GM21717 (cell line): ENCODE data around the gene CCDC92B.
"Not testable (repeated sequence)": the region's sequence is repeated elsewhere in the genome, so short reads cannot be mapped to it uniquely, and the experiment has no call there.

Source experiments
- ATAC-seq: cut with Tn5 transposase; IDR thresholded peaks from one replicate; pipeline ENCODE4 v1.9.1; 2021; ENCODE audit warnings: mild to moderate bottlenecking, moderate library complexity; ENCODE audit not compliant: unreplicated experiment

CCDC92B gene

GRCh38 chr17:2749058-2749783 lies at the start of gene CCDC92B:
TSS of gene CCDC92B (minus strand) at chr17:2749652. CDS start at chr17:2735145, 14,507 bp downstream.
- no peak for ATAC-seq

GRCh38 chr17:2798678-2799077 lies 49.2 kb upstream of the CCDC92B start:
- ATAC-seq = no peak

DNA sequence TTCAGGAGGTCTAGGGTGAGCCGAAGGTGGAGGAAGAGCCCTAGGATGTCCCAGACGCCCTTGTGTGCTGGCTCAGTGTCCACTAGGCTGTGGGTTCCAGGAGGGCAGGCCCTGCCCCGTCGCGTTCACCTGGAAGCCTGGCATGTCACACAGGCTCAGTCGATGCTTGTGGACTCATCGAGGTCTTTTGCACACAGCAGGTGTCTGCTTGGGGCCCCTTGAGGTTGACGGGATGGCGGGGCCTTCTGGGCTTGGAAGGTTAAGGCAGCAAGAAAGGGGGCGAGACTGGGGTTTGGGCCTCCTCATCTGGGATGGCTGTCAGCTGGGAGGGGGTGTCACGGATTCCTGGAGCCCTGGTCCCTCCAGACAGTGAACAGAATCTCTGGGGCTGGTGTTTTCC lies 48.7 kb upstream of the CCDC92B start:
- no peak for ATAC-seq

GRCh38 chr17:2797637-2798036 lies 48.2 kb upstream of the CCDC92B start:
- ATAC-seq = no peak

GRCh38 chr17:2797226-2797625 lies 47.8 kb upstream of the CCDC92B start:
- no peak for ATAC-seq

DNA sequence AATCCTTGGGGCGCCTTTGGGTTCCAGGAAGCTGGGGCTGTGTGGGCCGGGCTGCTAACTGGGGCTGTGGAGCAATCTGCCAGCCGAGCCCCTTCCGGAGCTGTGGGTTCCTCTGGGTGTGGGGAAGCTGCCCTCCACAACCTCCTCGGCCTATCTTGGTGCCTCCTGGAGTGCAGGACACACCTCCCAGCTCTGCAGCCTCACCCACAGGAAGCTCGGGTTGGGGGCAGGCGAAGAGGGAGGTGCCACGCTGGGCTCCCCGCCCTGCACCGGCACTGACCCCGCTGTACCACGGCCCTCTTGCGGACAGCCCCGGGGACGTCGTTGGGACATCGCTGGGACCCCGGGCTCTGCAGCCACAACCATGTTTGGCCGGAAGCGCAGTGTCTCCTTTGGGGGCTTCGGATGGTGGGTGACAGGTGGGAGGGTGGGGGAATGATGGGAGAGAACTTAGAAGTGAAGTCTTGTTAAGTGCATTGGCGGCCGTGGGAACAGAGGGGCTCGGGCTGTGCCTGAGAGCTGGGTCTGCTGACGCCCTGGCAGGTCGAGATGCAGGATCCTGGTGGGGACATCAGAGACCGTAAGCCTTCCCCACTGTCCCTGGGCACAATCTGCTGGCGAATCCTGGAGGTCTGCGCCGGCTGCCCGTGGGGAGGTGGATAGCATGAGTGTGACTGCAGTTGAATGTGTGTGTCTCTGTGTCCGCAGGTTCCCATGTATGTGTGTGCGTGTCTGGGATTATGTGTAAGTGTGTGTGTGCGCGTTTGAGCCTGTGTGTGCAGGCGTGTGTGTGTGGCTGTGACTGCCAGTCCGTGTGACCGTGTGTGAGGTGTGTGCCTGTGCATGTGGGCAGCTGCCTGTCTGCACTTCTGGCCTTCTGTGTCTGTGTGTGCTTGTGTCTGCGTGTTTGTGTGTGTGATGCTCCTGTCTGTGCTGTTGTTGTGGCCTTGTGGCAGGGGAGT lies 47.0 kb upstream of the CCDC92B start, which contains the start of gene RAP1GAP2:
Gene RAP1GAP2 (plus strand): TSS at position 275 of the 962 bp plus-strand sequence. CDS start 90 bp downstream, at position 365.
- no peak for ATAC-seq

DNA sequence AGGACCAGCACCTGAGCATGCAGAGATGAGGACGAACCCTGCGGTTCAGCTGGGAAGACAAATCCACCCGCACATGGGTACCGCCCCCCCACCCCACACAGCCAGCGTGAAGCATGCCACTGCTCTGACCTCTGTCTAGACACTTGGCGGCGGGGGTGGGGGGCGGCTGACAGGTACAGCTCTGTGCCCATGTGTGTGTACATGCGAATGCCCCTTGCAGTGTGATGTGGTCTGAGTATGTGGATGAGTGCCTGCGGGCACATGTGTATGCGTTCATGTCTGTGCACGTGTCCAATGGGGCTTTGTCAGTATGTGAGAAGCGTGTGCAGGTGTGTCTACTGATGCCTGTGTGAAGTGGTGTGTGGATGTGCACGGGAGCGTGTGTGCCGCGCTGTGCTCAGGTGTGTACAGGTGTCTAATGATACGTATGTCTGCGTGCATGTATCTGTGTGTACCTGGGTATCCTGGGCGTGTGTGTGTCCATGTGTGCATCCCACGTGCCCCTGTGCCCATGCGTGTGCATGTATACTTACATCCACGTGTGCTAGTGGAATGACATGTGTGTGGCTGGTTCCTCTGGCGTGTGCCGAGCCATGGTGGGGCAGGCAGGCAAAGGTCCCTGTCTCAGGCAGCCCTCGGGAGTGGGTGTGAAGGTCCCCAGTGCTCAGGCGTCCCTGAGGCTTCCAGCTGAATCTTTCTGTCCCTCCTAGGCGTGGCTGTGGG lies 46.1 kb upstream of the CCDC92B start:
- no peak for ATAC-seq

- ATAC-seq = no peak
Measured at GRCh38 chr17:2794111-2794803, 44.8 kb upstream of the CCDC92B start.

GRCh38 chr17:2792366-2793169 lies 43.1 kb upstream of the CCDC92B start:
- ATAC-seq = no peak

DNA sequence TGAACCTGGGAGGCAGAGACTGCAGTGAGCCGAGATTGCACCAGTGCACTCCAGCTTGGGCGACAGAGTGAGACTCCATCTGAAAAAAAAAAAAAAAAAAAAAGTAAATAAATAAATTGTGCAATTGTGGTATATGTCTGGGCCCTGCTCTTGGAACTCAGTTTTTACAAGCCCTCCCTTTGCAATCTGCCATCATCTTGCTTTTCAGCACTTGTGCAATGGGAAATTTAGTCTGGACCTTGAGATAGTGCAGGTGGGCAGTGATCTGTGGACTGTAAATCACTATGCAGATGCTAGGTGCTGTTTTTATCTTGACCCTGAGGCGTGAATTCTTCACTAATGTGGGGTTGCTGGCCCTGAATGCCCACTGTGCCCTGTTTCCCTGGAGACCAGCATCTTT lies 40.2 kb upstream of the CCDC92B start:
- no peak for ATAC-seq

- ATAC-seq = peak; percentile 59
Measured at GRCh38 chr17:2786176-2786881, 36.9 kb upstream of the CCDC92B start.

- not testable (repeated sequence) for ATAC-seq
Measured at GRCh38 chr17:2785376-2785775, 35.9 kb upstream of the CCDC92B start.

DNA sequence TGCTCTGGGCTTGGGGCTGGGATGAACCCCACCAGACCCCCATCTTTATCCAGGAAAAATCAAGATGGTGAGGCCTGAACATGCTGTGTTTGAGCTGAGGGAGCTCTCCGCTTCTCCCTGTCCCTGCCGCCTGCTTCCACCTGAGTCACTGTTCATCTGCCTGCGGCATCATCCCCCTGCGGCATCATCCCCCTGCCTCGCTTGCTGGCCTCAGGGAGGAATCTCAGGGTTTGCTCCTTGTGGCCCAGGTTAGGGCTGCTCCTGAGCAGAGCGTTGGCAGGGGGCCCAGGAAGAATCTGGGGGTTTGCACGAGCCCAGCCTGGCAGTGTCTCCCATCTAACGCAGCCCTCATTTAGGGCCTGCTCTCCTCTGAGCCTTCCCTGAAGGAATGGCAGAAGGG lies 35.4 kb upstream of the CCDC92B start:
- ATAC-seq = no peak

- ATAC-seq = no peak
Measured at GRCh38 chr17:2783310-2784030, 34.0 kb upstream of the CCDC92B start.

DNA sequence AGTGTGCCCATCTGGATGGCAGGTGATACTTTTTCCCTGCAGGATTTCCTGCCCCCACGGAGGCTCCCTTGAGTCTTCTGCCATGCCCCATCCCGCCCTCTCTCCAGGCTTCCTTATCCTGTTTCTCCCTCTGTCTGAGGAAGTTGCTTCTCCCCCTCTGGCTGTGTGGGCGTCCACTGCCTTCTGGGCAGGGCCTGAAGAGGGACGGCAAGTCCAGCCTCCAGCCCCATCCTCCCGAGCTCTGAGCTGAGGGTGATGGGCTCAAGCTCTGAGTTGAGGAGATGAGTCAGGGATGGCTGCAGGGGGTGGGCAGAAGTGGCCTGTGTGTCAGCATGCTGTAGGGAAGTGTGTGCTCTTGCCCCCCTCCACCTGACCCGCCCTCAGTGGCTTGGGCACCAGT lies 32.6 kb upstream of the CCDC92B start:
- no peak for ATAC-seq

GRCh38 chr17:2781598-2781997 lies 32.1 kb upstream of the CCDC92B start:
- not testable (repeated sequence) for ATAC-seq

GRCh38 chr17:2780931-2781454 lies 31.5 kb upstream of the CCDC92B start:
- no peak for ATAC-seq

DNA sequence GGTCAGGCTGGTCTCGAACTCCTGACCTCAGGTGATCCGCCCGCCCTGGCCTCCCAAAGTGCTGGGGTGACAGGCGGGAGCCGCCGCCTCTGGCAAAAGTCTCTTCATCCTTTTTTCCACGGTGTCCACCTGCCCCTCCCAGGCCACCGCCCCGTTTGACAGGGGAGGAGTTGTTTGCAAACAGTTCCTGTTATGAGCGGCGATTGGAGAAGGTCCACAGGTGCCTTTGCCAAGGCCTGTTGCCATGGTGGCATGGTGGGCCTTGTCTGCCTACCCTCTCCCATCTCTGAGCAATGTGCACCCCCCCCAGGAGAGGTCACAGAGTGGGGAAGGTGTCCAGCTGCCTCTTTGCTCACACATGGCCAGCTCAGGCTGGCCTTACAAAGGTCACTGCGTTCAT lies 30.8 kb upstream of the CCDC92B start:
- ATAC-seq = no peak
